ENCODE data around the gene GPSM3. TPM values are rescaled to one million over a fixed set of nuclear protein-coding genes. Genes with fewer than 3 reads are reported as not detected.

Gene GPSM3
- total and polyA plus RNA-seq, 2 experiments from 2014 or later: 4.7 to 5.9 TPM

- TF ChIP-seq ZNF462 (CRISPR knock-in tag; IDR thresholded peaks at IDR 0.05): no peak
These were observed 8.4 kb upstream of the GPSM3 start (continued) for GRCh38 chr6:32200711-32201475.

GRCh38 chr6:32198866-32199265 is 6.4 kb upstream of the GPSM3 start:
- Histone ChIP-seq H3K79me2 (replicated peaks; ENCODE audit: insufficient read depth) (no peaks in the 10 kb centered on the region), H3K4me3 (no peak overlapping the region), H4K20me1 (replicated peaks; ENCODE audit: insufficient read depth) (no peaks in the 10 kb centered on the region), H3K9me2 (ENCODE audit: insufficient read depth) (no peaks in the 10 kb centered on the region), H3F3A (replicated peaks; ENCODE audit: low read depth) (peaks cover 17% of the 10 kb centered on the region), H3K4me1 (ENCODE audit: insufficient read depth) (peaks cover 24% of the 10 kb centered on the region), H3K36me3 (ENCODE audit: insufficient read depth) (no peaks in the 10 kb centered on the region), H3K4me2 (no peak overlapping the region), H2AFZ (no peak overlapping the region), H3K27ac (ENCODE audit: low read depth) (no peak overlapping the region), H3K27me3 (ENCODE audit: insufficient read depth) (no peaks in the 10 kb centered on the region)
- Mint-ChIP-seq H3K9me3 (no peaks in the 10 kb centered on the region; the same call in 2 of the 3 replicates), H3K27ac (no peak overlapping the region), H3K36me3 (ENCODE audit: low read depth) (no peaks in the 10 kb centered on the region), H3K4me1 (peaks cover 26% of the 10 kb centered on the region), H3K27me3 (ENCODE audit: insufficient read depth, low read depth, poor library complexity) (peaks cover 9% of the 10 kb centered on the region), H3K4me3 (no peak overlapping the region)
- no peak for ATAC-seq
- no peak for DNase-seq (ENCODE audit: low spot score)
- TF ChIP-seq STAT1 (IDR thresholded peaks at IDR 0.05; ENCODE audit: unreplicated experiment): no peak
- no peak for TF ChIP-seq NANOG (IDR thresholded peaks at IDR 0.05; ENCODE audit: borderline replicate concordance)
- TF ChIP-seq EZH2phosphoT487 (IDR thresholded peaks at IDR 0.05; ENCODE audit: unreplicated experiment): no peak
- TF ChIP-seq CREB1 (CRISPR knock-in tag; IDR thresholded peaks at IDR 0.05; ENCODE audit: low read depth): no peak
- no peak for TF ChIP-seq ZNF114 (CRISPR knock-in tag; IDR thresholded peaks at IDR 0.05)
- TF ChIP-seq EZH2 (IDR thresholded peaks at IDR 0.05; ENCODE audit: low read depth, unreplicated experiment): no peak
- TF ChIP-seq POLR2AphosphoS5 (IDR thresholded peaks at IDR 0.05; ENCODE audit: low read depth): no peak
- no peak for TF ChIP-seq ZNF462 (CRISPR knock-in tag; IDR thresholded peaks at IDR 0.05)
